ENCODE measurements around the gene NUTF2.
A peak's percentile ranks its signal among the peaks of the same experiment; 100 is the strongest.

The NUTF2 gene

DNA sequence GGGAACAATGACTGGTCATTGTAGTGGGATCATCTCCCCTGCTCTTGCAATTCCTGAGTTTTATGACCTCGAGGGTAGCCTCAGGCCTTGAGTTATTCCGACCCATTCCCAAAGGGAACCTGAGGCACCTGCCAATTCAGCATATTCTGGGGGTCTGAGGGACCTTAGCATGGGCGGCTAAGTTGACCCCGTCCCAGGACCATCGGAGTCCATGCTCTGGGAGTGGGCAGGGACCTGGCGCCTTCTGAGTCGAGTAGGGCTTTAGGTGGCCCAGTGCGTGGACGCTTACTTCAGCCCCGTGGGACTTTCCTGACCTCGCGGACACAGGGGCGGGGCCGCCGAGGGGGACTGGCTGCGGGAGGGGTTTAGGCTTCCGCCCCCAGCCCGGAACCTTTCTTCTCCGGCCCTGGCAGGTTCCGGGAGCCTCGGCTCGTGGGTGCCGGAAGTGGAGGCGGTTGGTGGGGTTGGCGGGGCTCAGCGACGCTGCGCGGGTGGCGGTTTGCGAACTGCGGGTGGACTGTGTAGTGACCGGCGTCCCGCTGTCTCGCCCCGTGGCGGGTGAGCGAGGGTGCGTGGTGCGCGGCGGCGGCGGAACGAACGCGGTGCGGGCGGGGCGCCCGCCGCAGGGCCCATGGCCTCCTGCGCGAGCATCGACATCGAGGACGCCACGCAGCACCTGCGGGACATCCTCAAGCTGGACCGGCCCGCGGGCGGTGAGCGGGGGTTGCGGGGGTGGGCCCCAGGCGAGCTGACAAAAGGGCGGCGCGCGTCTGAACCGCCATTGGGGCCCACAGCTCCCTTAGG, 26.1 kb downstream of the NUTF2 start, which contains the start of gene EDC4:
Gene EDC4, plus strand, starts transcription at position 422 of the 804 bp plus-strand sequence. Its CDS starts 210 bp downstream, at position 632.
- no peaks in the 10 kb centered on the region for H3K9me3 ChIP-seq (ENCODE audit: low read depth, low read length)
- no peak within 1 kb of the TSS for H3K27ac ChIP-seq
- TF ChIP-seq EZH2 (IDR thresholded peaks at IDR 0.05) (no peak), FOXP2 (optimal IDR thresholded peaks at IDR 0.05; ENCODE audit: control extremely low read depth, extremely low read length, insufficient read depth) (no peak), POLR2AphosphoS5 (IDR thresholded peaks at IDR 0.05; ENCODE audit: borderline replicate concordance, low read depth, low read length) (peak; percentile 85)
- H3K36me3 ChIP-seq (ENCODE audit: insufficient read depth, low read length), result peaks cover 7% of the 10 kb centered on the region; the same call in 1 of the 2 replicates
- H3K4me3 ChIP-seq, result peak within 1 kb of the TSS; percentile 81
- H3K9ac ChIP-seq (ENCODE audit: insufficient read length), result peak within 1 kb of the TSS; percentile 88
- no peak for DNase-seq (ENCODE audit: low read depth, low spot score)

GRCh38 chr16:67873435-67874370, 27.0 kb downstream of the NUTF2 start:
- no peak for DNase-seq (ENCODE audit: low read depth, low spot score)
- no peak overlapping the region for H3K27ac ChIP-seq
- peaks cover 2% of the 10 kb centered on the region; the same call in 1 of the 2 replicates for H3K36me3 ChIP-seq (ENCODE audit: insufficient read depth, low read length)
- no peak for TF ChIP-seq EZH2 (IDR thresholded peaks at IDR 0.05)
- peak overlapping the region; percentile 81 for H3K4me3 ChIP-seq
- peak overlapping the region; percentile 88 for H3K9ac ChIP-seq (ENCODE audit: insufficient read length)
- no peaks in the 10 kb centered on the region for H3K9me3 ChIP-seq (ENCODE audit: low read depth, low read length)

DNA sequence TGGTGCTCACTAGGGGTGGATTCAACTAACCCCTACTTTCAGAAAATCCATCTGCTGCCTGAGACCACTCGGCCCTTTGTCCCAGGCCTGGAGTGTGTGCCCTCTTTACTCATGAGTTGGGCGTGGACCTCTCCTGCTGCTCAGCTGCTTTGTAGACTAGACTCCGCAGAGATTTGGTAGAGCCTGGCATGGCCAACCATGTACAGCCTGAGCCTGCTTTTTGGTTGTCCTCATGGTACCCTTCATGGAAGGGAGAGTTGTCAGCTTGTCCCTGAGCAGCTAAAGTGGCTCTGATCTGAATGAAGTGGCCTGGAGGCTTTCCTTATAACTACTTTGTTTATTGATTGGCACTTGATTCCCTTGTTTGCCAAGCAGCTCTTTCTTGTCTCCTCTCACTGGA, 27.6 kb downstream of the NUTF2 start:
- H3K4me3 ChIP-seq, result peak overlapping the region; percentile 81
- peaks cover 6% of the 10 kb centered on the region; the same call in 1 of the 2 replicates for H3K36me3 ChIP-seq (ENCODE audit: insufficient read depth, low read length)
- no peak overlapping the region for H3K9ac ChIP-seq (ENCODE audit: insufficient read length)
- TF ChIP-seq EZH2 (IDR thresholded peaks at IDR 0.05) (no peak), FOXP2 (optimal IDR thresholded peaks at IDR 0.05; ENCODE audit: control extremely low read depth, extremely low read length, insufficient read depth) (no peak), POLR2AphosphoS5 (IDR thresholded peaks at IDR 0.05; ENCODE audit: borderline replicate concordance, low read depth, low read length) (no peak)
- H3K27ac ChIP-seq, result no peak overlapping the region
- DNase-seq (ENCODE audit: low read depth, low spot score), result no peak
- no peaks in the 10 kb centered on the region for H3K9me3 ChIP-seq (ENCODE audit: low read depth, low read length)

DNA sequence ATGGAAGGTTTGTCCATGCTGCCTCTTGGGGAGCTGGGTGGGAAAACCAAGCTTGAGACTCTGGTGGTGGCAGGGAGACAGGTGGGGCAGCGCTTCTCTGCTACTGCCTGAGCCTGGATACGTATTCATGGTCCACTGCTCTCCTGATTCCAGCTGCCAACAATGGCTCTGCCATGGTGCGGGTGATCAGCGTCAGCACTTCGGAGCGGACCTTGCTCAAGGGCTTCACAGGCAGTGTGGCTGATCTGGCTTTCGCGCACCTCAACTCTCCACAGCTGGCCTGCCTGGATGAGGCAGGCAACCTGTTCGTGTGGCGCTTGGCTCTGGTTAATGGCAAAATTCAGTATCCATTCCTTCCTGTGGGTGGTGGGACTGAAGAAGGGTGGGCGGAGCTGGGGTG, 30.3 kb downstream of the NUTF2 start:
- no peak overlapping the region for H3K4me3 ChIP-seq
- no peak overlapping the region for H3K9ac ChIP-seq (ENCODE audit: insufficient read length)
- no peaks in the 10 kb centered on the region for H3K9me3 ChIP-seq (ENCODE audit: low read depth, low read length)
- DNase-seq (ENCODE audit: low read depth, low spot score), result no peak
- TF ChIP-seq FOXP2 (optimal IDR thresholded peaks at IDR 0.05; ENCODE audit: control extremely low read depth, extremely low read length, insufficient read depth) (no peak), POLR2AphosphoS5 (IDR thresholded peaks at IDR 0.05; ENCODE audit: borderline replicate concordance, low read depth, low read length) (no peak), EZH2 (IDR thresholded peaks at IDR 0.05) (no peak)
- H3K36me3 ChIP-seq (ENCODE audit: insufficient read depth, low read length), result peaks cover 4% of the 10 kb centered on the region; the same call in 1 of the 2 replicates
- H3K27ac ChIP-seq, result no peak overlapping the region

- DNase-seq (ENCODE audit: low read depth, low spot score), result no peak
- peaks cover 6% of the 10 kb centered on the region; the same call in 1 of the 2 replicates for H3K36me3 ChIP-seq (ENCODE audit: insufficient read depth, low read length)
- TF ChIP-seq POLR2AphosphoS5 (IDR thresholded peaks at IDR 0.05; ENCODE audit: borderline replicate concordance, low read depth, low read length) (no peak), EZH2 (IDR thresholded peaks at IDR 0.05) (no peak), FOXP2 (optimal IDR thresholded peaks at IDR 0.05; ENCODE audit: control extremely low read depth, extremely low read length, insufficient read depth) (no peak)
Measured at GRCh38 chr16:67878232-67878631, 31.5 kb downstream of the NUTF2 start.

GRCh38 chr16:67878846-67879245, 32.1 kb downstream of the NUTF2 start:
- peaks cover 11% of the 10 kb centered on the region; the same call in 1 of the 2 replicates for H3K36me3 ChIP-seq (ENCODE audit: insufficient read depth, low read length)
- H3K27ac ChIP-seq, result no peak overlapping the region
- no peak for TF ChIP-seq EZH2 (IDR thresholded peaks at IDR 0.05)
- TF ChIP-seq POLR2AphosphoS5 (IDR thresholded peaks at IDR 0.05; ENCODE audit: borderline replicate concordance, low read depth, low read length), result no peak
- no peak for TF ChIP-seq FOXP2 (optimal IDR thresholded peaks at IDR 0.05; ENCODE audit: control extremely low read depth, extremely low read length, insufficient read depth)

More at GRCh38 chr16:67878232-67878631, 31.5 kb downstream of the NUTF2 start:
- no peak overlapping the region for H3K4me3 ChIP-seq
- no peaks in the 10 kb centered on the region for H3K9me3 ChIP-seq (ENCODE audit: low read depth, low read length)
- no peak overlapping the region for H3K27ac ChIP-seq
- H3K9ac ChIP-seq (ENCODE audit: insufficient read length), result no peak overlapping the region

DNA sequence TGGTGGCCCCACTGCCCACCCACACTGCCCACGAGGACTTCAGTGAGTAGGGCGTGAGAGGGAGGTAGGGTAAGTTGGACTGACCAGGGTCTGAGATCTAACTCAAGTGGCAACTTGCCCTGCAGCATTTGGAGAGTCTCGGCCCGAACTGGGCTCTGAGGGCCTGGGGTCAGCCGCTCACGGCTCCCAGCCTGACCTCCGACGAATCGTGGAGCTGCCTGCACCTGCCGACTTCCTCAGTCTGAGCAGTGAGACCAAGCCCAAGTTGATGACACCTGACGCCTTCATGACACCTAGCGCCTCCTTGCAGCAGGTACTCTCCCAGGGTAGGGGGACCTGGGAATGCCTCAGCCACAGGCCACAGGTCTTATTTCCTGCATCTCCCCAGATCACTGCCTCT, 32.7 kb downstream of the NUTF2 start:
- H3K9ac ChIP-seq (ENCODE audit: insufficient read length), result no peak overlapping the region
- no peak for TF ChIP-seq FOXP2 (optimal IDR thresholded peaks at IDR 0.05; ENCODE audit: control extremely low read depth, extremely low read length, insufficient read depth)
- no peak for TF ChIP-seq POLR2AphosphoS5 (IDR thresholded peaks at IDR 0.05; ENCODE audit: borderline replicate concordance, low read depth, low read length)
- no peak for TF ChIP-seq EZH2 (IDR thresholded peaks at IDR 0.05)
- peaks cover 11% of the 10 kb centered on the region; the same call in 1 of the 2 replicates for H3K36me3 ChIP-seq (ENCODE audit: insufficient read depth, low read length)
- H3K27ac ChIP-seq, result no peak overlapping the region
- H3K9me3 ChIP-seq (ENCODE audit: low read depth, low read length), result no peaks in the 10 kb centered on the region
- H3K4me3 ChIP-seq, result no peak overlapping the region
- DNase-seq (ENCODE audit: low read depth, low spot score), result no peak

More at GRCh38 chr16:67878846-67879245, 32.1 kb downstream of the NUTF2 start:
- Histone ChIP-seq H3K9ac (ENCODE audit: insufficient read length) (no peak overlapping the region), H3K9me3 (ENCODE audit: low read depth, low read length) (no peaks in the 10 kb centered on the region), H3K4me3 (no peak overlapping the region)
- DNase-seq (ENCODE audit: low read depth, low spot score), result no peak

DNA sequence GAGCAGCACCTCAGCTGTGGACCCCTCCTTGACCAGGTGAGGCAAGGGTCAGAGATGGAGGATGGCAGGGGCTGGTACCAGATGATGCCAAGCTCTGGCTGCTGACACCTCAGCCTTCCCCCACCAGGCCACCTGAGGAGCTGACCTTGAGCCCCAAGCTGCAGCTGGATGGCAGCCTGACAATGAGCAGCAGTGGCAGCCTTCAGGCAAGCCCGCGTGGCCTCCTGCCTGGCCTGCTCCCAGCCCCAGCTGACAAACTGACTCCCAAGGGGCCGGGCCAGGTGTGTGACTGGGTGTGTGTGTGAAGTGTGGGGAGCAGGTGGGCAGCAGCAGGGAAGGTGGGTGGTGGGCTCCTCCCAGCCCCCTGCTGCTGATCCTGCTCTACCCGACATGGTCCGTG, 33.2 kb downstream of the NUTF2 start:
- Histone ChIP-seq H3K9me3 (ENCODE audit: low read depth, low read length) (no peaks in the 10 kb centered on the region), H3K4me3 (no peak overlapping the region), H3K9ac (ENCODE audit: insufficient read length) (no peak overlapping the region), H3K36me3 (ENCODE audit: insufficient read depth, low read length) (peaks cover 11% of the 10 kb centered on the region; the same call in 1 of the 2 replicates), H3K27ac (no peak overlapping the region)
- TF ChIP-seq EZH2 (IDR thresholded peaks at IDR 0.05) (no peak), POLR2AphosphoS5 (IDR thresholded peaks at IDR 0.05; ENCODE audit: borderline replicate concordance, low read depth, low read length) (no peak), FOXP2 (optimal IDR thresholded peaks at IDR 0.05; ENCODE audit: control extremely low read depth, extremely low read length, insufficient read depth) (no peak)
- no peak for DNase-seq (ENCODE audit: low read depth, low spot score)

Data from SK-N-MC (cell line).